Breast epithelium (tissue), 3 donors: ENCODE data around the gene ABTB2.

Experiments used
- POLR2AphosphoS5 ChIP-seq, 3 donors: sonication (generic); formaldehyde crosslinking; IDR thresholded peaks; one replicate each; pipeline ENCODE4 v1.6.1; 2017; ENCODE audit warnings: antibody characterized with exemption in 3 of 3
- TF ChIP-seq, protein P1 (sequence below), 3 donors: fragments of 450-650 bp; IDR thresholded peaks; one replicate each; pipeline ENCODE4 v1.5.1; 2016 to 2017; ENCODE audit warnings: antibody characterized with exemption in 3 of 3, mild to moderate bottlenecking in 3 of 3, moderate library complexity in 3 of 3

DNA sequence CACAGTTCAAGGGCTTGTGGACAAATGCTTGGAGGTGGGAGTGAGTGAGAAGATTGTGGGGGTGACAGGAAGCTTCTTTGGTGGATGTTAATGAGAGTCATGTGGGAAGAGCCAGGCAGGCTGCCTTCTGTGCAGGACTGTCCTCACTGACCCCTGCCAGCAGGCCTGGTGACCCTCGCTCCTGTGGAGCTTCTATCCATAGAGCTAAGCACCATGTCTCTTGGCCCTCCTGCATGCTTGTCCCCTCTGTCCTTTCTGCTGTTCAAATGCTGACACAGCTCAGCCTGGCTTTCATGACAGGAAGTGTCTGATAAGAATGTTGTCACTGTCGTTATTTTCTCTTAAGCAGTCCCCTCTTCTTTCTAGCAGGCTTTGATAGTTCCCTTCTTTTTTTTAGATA is 214.8 kb downstream of the ABTB2 start:
- TF ChIP-seq, protein P1, sequence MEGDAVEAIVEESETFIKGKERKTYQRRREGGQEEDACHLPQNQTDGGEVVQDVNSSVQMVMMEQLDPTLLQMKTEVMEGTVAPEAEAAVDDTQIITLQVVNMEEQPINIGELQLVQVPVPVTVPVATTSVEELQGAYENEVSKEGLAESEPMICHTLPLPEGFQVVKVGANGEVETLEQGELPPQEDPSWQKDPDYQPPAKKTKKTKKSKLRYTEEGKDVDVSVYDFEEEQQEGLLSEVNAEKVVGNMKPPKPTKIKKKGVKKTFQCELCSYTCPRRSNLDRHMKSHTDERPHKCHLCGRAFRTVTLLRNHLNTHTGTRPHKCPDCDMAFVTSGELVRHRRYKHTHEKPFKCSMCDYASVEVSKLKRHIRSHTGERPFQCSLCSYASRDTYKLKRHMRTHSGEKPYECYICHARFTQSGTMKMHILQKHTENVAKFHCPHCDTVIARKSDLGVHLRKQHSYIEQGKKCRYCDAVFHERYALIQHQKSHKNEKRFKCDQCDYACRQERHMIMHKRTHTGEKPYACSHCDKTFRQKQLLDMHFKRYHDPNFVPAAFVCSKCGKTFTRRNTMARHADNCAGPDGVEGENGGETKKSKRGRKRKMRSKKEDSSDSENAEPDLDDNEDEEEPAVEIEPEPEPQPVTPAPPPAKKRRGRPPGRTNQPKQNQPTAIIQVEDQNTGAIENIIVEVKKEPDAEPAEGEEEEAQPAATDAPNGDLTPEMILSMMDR (IDR thresholded peaks at IDR 0.05): no peak
- no peak for TF ChIP-seq POLR2AphosphoS5 (IDR thresholded peaks at IDR 0.05)
